Ammon's horn (tissue), 1 donor: ENCODE measurements around the gene PDE12.
A peak's percentile ranks its signal among the peaks of the same experiment; 100 is the strongest.
"Not testable (repeated sequence)": the region's sequence is repeated elsewhere in the genome, so short reads cannot be mapped to it uniquely, and the experiment has no call there.

ENCODE experiments used
- DNase-seq: peaks from one replicate; pipeline ENCODE4 v3.0.0-alpha.2; 2016; ENCODE audit warnings: low spot score

PDE12 gene

DNA sequence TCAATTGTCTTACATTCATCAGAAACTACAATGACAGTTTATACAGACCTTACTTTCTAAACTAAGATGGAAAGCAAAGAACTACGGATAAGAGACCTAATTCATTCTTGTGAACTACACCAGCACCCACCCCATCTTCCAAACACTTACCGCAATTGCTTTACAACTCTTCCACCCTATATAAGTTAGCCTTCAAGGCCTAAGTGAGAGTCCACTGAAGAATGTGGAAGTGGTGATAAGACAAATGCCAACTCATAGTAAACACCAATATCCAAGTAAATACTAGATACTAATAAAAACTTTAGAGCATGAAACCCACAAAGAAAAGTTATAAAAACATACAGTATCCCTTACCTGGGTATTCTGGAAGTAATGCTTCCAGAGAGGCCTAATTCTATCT lies 27.5 kb downstream of the PDE12 start:
- no peak for DNase-seq

DNA sequence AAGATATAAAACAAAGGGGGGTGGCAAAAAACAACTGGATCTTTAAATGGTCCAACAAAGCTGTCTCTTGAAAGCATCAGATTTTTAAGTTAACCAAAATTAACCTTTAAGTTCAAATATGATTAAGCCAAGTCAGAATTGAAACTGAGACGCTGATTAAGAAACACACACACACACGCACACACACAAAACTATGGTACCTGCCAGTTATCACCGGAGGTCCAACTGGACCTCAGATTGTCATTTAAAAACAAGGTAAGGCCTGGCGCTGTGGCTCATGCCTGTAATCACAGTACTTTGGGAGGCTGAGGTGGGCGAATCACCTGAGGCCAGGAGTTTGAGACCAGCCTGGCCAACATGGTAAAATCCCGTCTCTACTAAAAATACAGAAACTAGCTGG lies 30.7 kb downstream of the PDE12 start:
- DNase-seq, result no peak

DNA sequence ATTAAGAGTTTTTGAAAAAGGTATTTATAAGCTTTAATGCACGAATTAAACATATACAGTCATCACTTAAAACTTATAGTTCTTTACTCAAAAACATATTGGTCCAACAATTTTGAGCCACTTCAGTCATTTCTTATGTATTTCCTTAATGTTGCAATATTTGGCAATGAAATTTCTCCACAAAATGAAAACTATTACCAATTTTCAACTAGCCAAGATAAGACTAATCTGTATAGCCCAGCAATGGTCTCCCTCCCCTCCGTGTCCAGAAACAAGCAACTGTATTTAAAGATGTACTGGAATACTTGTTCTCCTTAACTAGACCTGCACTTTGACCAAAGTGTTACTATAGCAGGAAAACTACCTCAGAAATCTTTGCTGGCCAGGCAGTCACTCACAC lies 31.8 kb downstream of the PDE12 start:
- no peak for DNase-seq

DNA sequence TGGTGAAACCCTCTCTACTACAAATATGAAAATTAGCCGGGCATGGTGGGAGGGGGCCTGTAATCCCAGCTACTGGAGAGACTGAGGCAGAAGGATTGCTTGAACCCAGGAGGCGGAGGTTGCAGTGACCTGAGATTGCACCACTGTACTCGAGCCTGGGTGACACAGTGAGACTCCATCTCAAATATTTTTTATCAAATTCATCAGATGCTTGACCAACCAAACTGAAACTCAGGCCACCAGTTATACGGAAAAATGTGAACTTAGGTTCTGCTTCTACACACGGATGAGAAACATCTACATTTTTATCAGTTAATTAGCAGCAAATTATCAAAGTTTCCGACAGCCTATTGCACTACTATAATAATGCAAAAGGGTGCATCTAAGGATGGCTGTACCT lies 36.2 kb downstream of the PDE12 start:
- no peak for DNase-seq

DNA sequence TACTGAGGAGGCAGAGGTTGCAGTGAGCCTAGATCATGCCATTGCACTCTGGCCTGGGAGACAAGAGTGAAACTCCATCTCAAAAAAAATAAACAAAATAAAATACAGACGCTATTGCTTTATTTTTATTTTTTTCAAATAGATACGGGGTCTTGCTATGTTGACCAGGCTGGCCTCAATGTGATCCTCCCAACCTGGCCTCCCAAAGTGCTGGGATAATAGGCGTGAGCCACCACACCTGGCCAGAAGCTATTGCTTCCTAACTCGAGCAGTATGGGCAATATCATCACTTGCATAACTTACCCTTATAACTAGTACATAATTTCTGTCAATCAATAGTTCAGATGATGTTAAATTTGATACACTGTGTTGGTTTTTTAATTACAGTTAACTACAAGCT lies 38.1 kb downstream of the PDE12 start:
- no peak for DNase-seq

DNA sequence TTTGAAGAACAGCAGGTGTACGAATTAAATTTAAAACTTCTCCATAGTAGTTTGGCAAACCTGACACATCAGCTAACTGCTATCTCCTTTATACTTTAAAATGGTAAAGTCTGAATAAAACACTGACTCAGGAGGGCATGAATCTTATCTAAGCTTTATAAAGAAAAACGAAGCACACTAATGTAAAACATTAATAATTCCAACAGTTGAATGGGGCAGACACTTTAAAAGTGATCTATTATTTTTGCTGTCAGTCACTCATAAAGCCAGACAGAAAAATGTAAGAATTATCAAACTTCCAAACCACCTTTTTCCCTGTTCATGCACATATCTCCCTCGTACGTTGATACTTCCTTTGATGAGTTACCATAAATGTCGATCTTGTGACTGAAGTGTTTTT lies 38.5 kb downstream of the PDE12 start:
- DNase-seq, result no peak

DNA sequence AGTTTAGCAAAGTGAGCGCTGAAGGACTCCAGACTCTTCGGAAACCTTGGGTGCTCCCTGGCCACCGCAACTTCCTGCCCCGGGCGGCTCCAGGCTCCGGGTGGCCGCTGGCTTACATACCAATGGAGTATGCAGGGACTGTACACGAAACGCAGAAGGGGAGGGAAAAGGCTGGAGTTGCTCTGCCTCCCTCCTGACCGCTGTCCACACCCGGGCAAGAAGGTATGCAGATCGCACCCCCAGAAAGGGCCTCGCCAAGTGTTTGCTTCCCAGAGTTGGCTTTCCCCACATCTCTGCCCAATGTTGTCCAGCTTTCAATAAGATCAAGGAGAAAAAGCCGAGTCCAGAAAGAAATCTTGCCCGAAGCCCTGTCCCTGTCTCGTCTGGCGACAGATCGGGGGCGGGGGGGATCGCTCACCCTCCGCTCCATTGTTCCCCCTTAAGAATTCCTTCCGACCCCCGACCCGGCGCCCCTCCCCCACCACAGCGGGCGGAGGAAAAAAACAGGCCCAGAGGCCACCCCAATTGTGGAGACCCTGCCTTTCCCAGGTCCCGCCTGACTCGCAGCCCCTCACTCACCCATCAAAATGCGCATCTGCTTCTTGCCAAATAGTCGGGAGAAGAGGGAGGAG lies 40.5 kb downstream of the PDE12 start:
- peak; percentile 67 for DNase-seq

DNA sequence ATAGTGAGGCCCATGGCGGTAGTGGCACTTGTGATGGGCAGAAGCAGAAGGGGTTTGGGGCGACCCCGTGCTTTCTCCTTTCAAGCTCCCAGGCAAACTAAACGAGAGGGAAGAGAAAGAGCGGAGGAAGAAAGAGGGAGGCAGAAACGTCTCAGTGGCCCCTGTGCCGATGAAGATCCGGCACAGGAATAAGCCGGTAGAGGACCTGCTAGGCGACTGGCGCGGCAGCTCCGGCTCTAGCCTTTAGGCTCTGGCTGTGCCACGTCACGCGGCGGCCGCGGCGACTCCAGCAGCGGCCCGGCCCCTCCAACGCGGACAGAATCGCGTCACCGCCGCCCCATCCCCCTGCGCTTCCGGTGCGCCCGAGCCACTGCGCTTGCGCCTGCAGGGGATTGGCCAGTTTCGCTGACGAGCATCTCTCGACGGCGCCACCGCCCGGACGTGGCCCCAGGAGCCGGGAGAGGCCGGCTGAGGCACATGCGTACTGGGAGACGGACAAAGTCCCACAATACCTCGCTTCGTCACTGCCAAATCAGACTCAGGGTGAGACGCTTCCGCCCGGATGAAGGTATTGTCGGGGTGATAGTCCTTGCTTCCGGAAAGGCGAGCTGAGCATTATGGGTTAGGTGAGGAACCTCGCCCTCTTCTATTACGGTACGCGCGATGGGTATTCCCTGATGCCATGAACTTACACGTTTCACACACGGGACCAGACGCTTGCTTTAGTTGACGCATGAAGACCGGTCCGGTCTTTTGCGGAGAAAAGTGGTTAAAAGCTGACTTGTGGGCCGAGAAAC lies 41.3 kb downstream of the PDE12 start, which contains the start of gene ARF4:
Gene ARF4, minus strand, starts transcription at position 218 of the 797 bp plus-strand sequence. Its CDS starts 204 bp downstream, at position 14.
- DNase-seq, result peak; percentile 99

DNA sequence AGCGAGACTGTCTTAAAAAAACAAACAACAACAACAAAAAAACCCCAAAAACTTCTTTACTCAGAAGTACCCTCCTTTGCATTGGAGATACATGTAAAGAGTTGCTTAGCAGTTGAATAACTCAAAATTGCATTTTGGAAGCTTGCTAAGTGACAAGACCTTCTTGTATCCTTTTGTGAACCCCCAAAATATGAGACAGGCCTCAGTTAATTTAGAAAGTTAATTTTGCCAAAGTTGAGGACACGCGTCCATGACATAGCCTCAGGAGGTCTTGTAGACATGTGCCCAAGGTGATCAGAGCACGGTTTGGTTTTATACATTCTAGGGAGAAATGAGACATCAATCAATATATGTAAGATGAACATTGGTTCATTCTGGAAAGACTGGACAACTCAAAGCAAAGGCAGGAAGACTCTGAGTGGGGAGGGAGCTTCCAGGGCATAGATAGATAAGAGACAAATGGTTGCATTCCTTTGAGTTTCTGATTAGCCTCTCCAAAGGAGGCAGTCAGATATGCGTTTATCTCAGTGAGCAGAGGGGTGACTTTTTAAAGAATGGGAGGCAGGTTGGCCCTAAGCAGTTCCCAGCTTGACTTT lies 42.8 kb downstream of the PDE12 start:
- DNase-seq, result no peak

DNA sequence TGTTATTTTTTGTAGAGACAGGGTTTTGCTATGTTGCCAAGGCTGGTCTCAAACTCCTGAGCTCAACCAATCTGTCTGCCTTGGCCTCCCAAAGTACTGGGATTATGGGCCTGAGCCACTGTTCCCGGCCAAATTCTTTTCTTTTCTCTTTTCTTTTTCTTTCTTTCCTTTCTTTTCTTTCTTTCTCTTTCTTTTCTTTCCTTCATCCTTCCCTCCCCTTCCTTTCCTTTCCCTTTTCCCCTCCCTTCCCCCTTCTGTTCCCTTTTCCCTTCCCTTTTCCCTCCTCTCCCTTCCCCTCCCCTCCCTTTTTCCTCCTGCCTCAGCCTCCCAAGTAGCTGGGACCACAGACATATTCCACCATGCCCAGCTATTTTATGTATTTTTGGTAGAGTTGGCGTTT lies 44.1 kb downstream of the PDE12 start:
- DNase-seq, result no peak

DNA sequence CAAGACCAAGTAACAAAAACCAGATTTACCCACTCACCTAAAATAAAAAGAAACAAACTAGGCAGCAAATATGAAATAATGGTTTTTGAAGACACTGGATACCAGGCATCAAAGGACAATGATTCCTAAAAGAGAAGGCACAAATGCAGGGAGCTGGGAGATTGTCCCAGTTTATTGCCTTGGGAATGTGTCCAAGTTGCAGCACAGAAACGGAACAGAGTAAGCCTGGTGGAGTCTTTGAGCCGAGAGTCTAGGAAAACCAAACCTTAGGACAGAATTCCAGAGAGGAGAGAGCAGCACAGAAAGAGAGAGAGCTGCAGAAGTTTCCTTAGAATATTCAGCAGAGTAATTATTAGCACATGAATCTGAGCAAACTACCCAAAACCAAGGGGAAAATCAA lies 48.9 kb downstream of the PDE12 start:
- DNase-seq, result no peak

DNA sequence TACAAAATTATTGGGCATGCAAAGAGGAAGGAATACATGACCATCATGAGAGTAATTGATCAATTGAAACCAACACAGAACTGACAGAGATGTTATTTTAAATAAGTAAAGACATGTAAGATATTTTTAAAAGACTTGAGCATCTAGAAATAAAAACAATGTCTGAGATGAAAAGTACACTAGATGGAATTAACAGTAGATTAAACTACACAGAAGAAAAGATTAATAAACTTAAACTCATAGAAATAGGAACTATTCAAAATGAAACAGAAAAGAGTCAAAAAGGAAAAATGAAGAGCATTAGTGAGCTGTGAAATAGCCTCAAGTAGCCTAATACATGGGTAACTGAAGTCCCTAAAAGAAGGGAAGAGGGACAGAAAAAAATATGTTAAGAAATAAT lies 49.6 kb downstream of the PDE12 start:
- DNase-seq, result no peak

DNA sequence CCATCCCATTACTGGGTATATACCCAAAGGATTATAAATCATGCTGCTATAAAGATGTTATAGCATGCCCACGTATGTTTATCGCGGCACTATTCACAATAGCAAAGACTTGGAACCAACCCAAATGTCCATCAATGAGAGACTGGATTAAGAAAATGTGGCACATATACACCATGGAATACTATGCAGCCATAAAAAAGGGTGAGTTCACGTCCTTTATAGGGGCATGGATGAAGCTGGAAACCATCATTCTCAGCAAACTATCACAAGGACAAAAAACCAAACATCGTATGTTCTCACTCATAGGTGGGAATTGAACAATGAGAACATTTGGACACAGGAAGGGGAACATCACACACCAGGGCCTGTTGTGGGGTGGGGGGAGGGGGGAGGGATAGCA lies 55.8 kb downstream of the PDE12 start:
- not testable (repeated sequence) for DNase-seq

DNA sequence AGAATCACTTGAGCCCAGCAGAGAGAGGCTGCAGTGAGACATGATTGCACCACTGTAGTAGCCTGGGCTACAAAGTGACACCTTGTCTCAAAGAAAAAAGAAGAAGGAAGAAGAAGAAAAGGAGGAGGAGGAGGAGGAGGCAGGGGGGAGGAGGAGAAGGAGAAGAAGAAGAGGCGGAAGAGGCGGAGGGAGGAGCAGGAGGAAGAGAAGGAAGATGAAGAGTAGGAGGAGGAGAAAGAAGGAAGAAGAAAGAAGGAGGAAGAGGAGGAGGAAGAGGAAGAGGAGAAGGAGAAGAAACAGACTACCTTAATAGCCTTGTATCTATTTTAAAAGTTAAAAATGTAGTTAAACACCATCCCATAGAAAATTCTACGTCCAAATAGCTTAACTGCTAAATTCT lies 60.2 kb downstream of the PDE12 start:
- DNase-seq, result no peak
